Effector CD8-positive, alpha-beta T cell (primary cell): ENCODE results near the gene CRNKL1.

Experiments
- DNase-seq: peaks from one replicate; lab custom pipeline; 2025; lab: John Stamatoyannopoulos, UW
- total RNA-seq, 4 experiments: gene quantifications; one replicate each; lab custom pipeline; 2026; lab: John Stamatoyannopoulos, UW

The CRNKL1 gene
- 84.0 to 98.9 (median 91.9) reads per million in 4 experiments for total RNA-seq

GRCh38 chr20:20052074-20052970, at the start of gene CRNKL1, which contains the start of gene CFAP61:
CRNKL1 (minus strand) TSS chr20:20052466; CDS start chr20:20052342, 124 bp downstream.
CFAP61 (plus strand) TSS chr20:20052532; CDS start chr20:20056654, 4,122 bp downstream.
- DNase-seq, result peak; percentile 93

- DNase-seq, result no peak
Observed at GRCh38 chr20:20100881-20101280, 48.6 kb upstream of the CRNKL1 start.

- no peak for DNase-seq
Observed at GRCh38 chr20:20096421-20096820, 44.2 kb upstream of the CRNKL1 start.

GRCh38 chr20:20095114-20095872, 43.0 kb upstream of the CRNKL1 start:
- DNase-seq, result no peak

- DNase-seq, result no peak
Observed at GRCh38 chr20:20094410-20094809, 42.1 kb upstream of the CRNKL1 start.

GRCh38 chr20:20092827-20093226, 40.6 kb upstream of the CRNKL1 start:
- DNase-seq, result no peak

GRCh38 chr20:20089939-20090338, 37.7 kb upstream of the CRNKL1 start:
- no peak for DNase-seq

- no peak for DNase-seq
Observed at GRCh38 chr20:20089018-20089417, 36.8 kb upstream of the CRNKL1 start.

- no peak for DNase-seq
Observed at GRCh38 chr20:20085812-20086211, 33.5 kb upstream of the CRNKL1 start.

- DNase-seq, result no peak
Observed at GRCh38 chr20:20085071-20085470, 32.8 kb upstream of the CRNKL1 start.

GRCh38 chr20:20084296-20084752, 32.1 kb upstream of the CRNKL1 start:
- DNase-seq, result no peak

GRCh38 chr20:20083807-20084206, 31.5 kb upstream of the CRNKL1 start:
- no peak for DNase-seq

- DNase-seq, result no peak
Observed at GRCh38 chr20:20079102-20079784, 27.0 kb upstream of the CRNKL1 start.

GRCh38 chr20:20078041-20078440, 25.8 kb upstream of the CRNKL1 start:
- no peak for DNase-seq

GRCh38 chr20:20076297-20077065, 24.2 kb upstream of the CRNKL1 start:
- DNase-seq, result no peak

- no peak for DNase-seq
Observed at GRCh38 chr20:20075032-20075431, 22.8 kb upstream of the CRNKL1 start.

- no peak for DNase-seq
Observed at GRCh38 chr20:20073801-20074371, 21.6 kb upstream of the CRNKL1 start.

- no peak for DNase-seq
Observed at GRCh38 chr20:20070871-20071726, 18.8 kb upstream of the CRNKL1 start.

GRCh38 chr20:20065361-20065760, 13.1 kb upstream of the CRNKL1 start:
- no peak for DNase-seq
